ENCODE measurements around the gene MRPL32.
A peak's percentile ranks its signal among the peaks of the same experiment; 100 is the strongest.
"Not testable (repeated sequence)": the region's sequence is repeated elsewhere in the genome, so short reads cannot be mapped to it uniquely, and the experiment has no call there.

MRPL32 gene

GRCh38 chr7:42931834-42932651, at the start of gene MRPL32, which contains the start of gene PSMA2:
MRPL32 (plus strand) TSS chr7:42932376; CDS start chr7:42932387, 11 bp downstream.
PSMA2 (minus strand) TSS chr7:42932174; CDS start chr7:42932158, 16 bp downstream.
- DNase-seq, result peak; percentile 94

- DNase-seq, result no peak
Measured at GRCh38 chr7:42883950-42884349, 48.2 kb upstream of the MRPL32 start.

GRCh38 chr7:42885183-42885582, 47.0 kb upstream of the MRPL32 start:
- DNase-seq, result not testable (repeated sequence)

- DNase-seq, result no peak
Measured at GRCh38 chr7:42886129-42886528, 46.0 kb upstream of the MRPL32 start.

GRCh38 chr7:42886893-42887505, 45.2 kb upstream of the MRPL32 start:
- no peak for DNase-seq

- no peak for DNase-seq
Measured at GRCh38 chr7:42893346-42894240, 38.6 kb upstream of the MRPL32 start.

- DNase-seq, result no peak
Measured at GRCh38 chr7:42900842-42901241, 31.3 kb upstream of the MRPL32 start.

- DNase-seq, result no peak
Measured at GRCh38 chr7:42902331-42902730, 29.8 kb upstream of the MRPL32 start.

- DNase-seq, result no peak
Measured at GRCh38 chr7:42906181-42906580, 26.0 kb upstream of the MRPL32 start.

GRCh38 chr7:42907316-42907715, 24.9 kb upstream of the MRPL32 start:
- no peak for DNase-seq

GRCh38 chr7:42910306-42910705, 21.9 kb upstream of the MRPL32 start:
- no peak for DNase-seq

GRCh38 chr7:42911454-42912447, 20.4 kb upstream of the MRPL32 start, which contains the start of gene C7orf25:
C7orf25 (minus strand) TSS chr7:42912070; CDS start chr7:42910900, 1,170 bp downstream.
- DNase-seq, result peak; percentile 97

- no peak for DNase-seq
Measured at GRCh38 chr7:42913591-42913990, 18.6 kb upstream of the MRPL32 start.

GRCh38 chr7:42914009-42914408, 18.2 kb upstream of the MRPL32 start:
- DNase-seq, result no peak

- DNase-seq, result no peak
Measured at GRCh38 chr7:42914421-42915045, 17.6 kb upstream of the MRPL32 start.

- no peak for DNase-seq
Measured at GRCh38 chr7:42915356-42915755, 16.8 kb upstream of the MRPL32 start.

GRCh38 chr7:42922017-42922753, 10.0 kb upstream of the MRPL32 start:
- DNase-seq, result no peak

GRCh38 chr7:42924223-42924838, 7.8 kb upstream of the MRPL32 start:
- DNase-seq, result no peak

- DNase-seq, result no peak
Measured at GRCh38 chr7:42925630-42926029, 6.5 kb upstream of the MRPL32 start.

GRCh38 chr7:42926204-42926603, 6.0 kb upstream of the MRPL32 start:
- no peak for DNase-seq
